GM23338 (cell line): ENCODE results near the gene DSG4. TPM values are rescaled to one million over a fixed set of nuclear protein-coding genes. Genes with fewer than 3 reads are reported as not detected.

Experiments
- ATAC-seq: fragments of 200-7000 bp; cut with Tn5 transposase; 3 replicates; pipeline ENCODE4 v1.9.1; 2020
- DNase-seq: peaks from one replicate; pipeline ENCODE4 v3.0.0-alpha.2; 2015; ENCODE audit warnings: low spot score
- H2AFZ ChIP-seq: fragments of 200-600 bp; sonication (generic); 2 replicates; pipeline ENCODE4 v1.8.0; 2016; ENCODE audit warnings: antibody characterized with exemption, mild to moderate bottlenecking, moderate library complexity
- H3F3A ChIP-seq: fragments of 200-600 bp; sonication (generic); replicated peaks from 2 replicates; pipeline ENCODE4 v1.8.0; 2017; ENCODE audit warnings: antibody characterized with exemption, mixed run types, low read depth
- H3K27ac ChIP-seq: fragments of 200-600 bp; sonication (generic); 2 replicates; pipeline ENCODE4 v1.6.1; 2016; ENCODE audit warnings: low read depth
- H3K27me3 ChIP-seq: fragments of 200-600 bp; sonication (generic); 2 replicates; pipeline ENCODE4 v1.8.0; 2016; ENCODE audit warnings: mild to moderate bottlenecking, mixed run types, moderate library complexity; ENCODE audit not compliant: insufficient read depth
- H3K36me3 ChIP-seq: fragments of 200-600 bp; sonication (generic); 2 replicates; pipeline ENCODE4 v1.8.0; 2016; ENCODE audit warnings: mild to moderate bottlenecking; ENCODE audit not compliant: insufficient read depth
- H3K4me1 ChIP-seq: fragments of 200-600 bp; sonication (generic); 2 replicates; pipeline ENCODE4 v1.8.0; 2016; ENCODE audit warnings: mild to moderate bottlenecking, moderate library complexity; ENCODE audit not compliant: insufficient read depth
- H3K4me2 ChIP-seq: fragments of 200-600 bp; sonication (generic); 2 replicates; pipeline ENCODE4 v1.7.1; 2017; ENCODE audit warnings: mixed run types
- H3K4me3 ChIP-seq: fragments of 200-600 bp; sonication (generic); 2 replicates; pipeline ENCODE4 v1.6.1; 2016; ENCODE audit warnings: mixed run types
- H3K79me2 ChIP-seq: fragments of 200-600 bp; sonication (generic); replicated peaks from 2 replicates; pipeline ENCODE4 v1.8.0; 2017; ENCODE audit warnings: mild to moderate bottlenecking; ENCODE audit not compliant: insufficient read depth
- H3K9me2 ChIP-seq: fragments of 200-600 bp; sonication (generic); 2 replicates; pipeline ENCODE4 v1.8.0; 2017; ENCODE audit not compliant: insufficient read depth
- H4K20me1 ChIP-seq: fragments of 200-600 bp; sonication (generic); replicated peaks from 2 replicates; pipeline ENCODE4 v1.8.0; 2017; ENCODE audit warnings: mild to moderate bottlenecking; ENCODE audit not compliant: insufficient read depth
- H3K27ac Mint-ChIP-seq: 2 replicates; pipeline ENCODE4 v1.8.0; 2020; ENCODE audit warnings: inconsistent platforms, mild to moderate bottlenecking, moderate library complexity, mixed read lengths
- H3K27me3 Mint-ChIP-seq: 3 replicates; pipeline ENCODE4 v1.8.0; 2022; ENCODE audit warnings: low read depth, mild to moderate bottlenecking, moderate library complexity, mixed read lengths, inconsistent platforms; ENCODE audit not compliant: insufficient read depth, poor library complexity
- H3K36me3 Mint-ChIP-seq: 3 replicates; pipeline ENCODE4 v1.8.0; 2021; ENCODE audit warnings: low read depth, mild to moderate bottlenecking, inconsistent platforms, moderate library complexity, mixed read lengths
- H3K4me1 Mint-ChIP-seq: 3 replicates; pipeline ENCODE4 v1.8.0; 2020; ENCODE audit warnings: mild to moderate bottlenecking, inconsistent platforms, mixed read lengths
- H3K4me3 Mint-ChIP-seq: 3 replicates; pipeline ENCODE4 v1.8.0; 2021; ENCODE audit warnings: moderate library complexity, mild to moderate bottlenecking, inconsistent platforms, mixed read lengths
- H3K9me3 Mint-ChIP-seq: 3 replicates; pipeline ENCODE4 v1.8.0; 2020; ENCODE audit warnings: moderate library complexity, mild to moderate bottlenecking, inconsistent platforms, mixed read lengths
- CREB1 ChIP-seq: fragments of 250-450 bp; sonication (Bioruptor Pico); IDR thresholded peaks from 2 replicates; pipeline ENCODE4 v1.5.0; 2020; ENCODE audit warnings: low read depth, mild to moderate bottlenecking, moderate library complexity
- EZH2 ChIP-seq: fragments of 200-600 bp; sonication (generic); IDR thresholded peaks from one replicate; pipeline ENCODE4 v1.8.0; 2017; ENCODE audit warnings: antibody characterized with exemption, mild to moderate bottlenecking, low read depth; ENCODE audit not compliant: unreplicated experiment
- EZH2phosphoT487 ChIP-seq: fragments of 200-600 bp; sonication (generic); IDR thresholded peaks from one replicate; pipeline ENCODE4 v1.8.1; 2018; ENCODE audit warnings: antibody characterized with exemption; ENCODE audit not compliant: unreplicated experiment
- JUNB ChIP-seq: IDR thresholded peaks from one replicate; pipeline ENCODE4 v1.6.1; 2016; ENCODE audit warnings: antibody characterized with exemption; ENCODE audit not compliant: unreplicated experiment
- NANOG ChIP-seq: IDR thresholded peaks from 2 replicates; pipeline ENCODE4 v1.6.1; 2016; ENCODE audit warnings: antibody characterized with exemption, borderline replicate concordance
- POLR2AphosphoS5 ChIP-seq: IDR thresholded peaks from 2 replicates; pipeline ENCODE4 v1.6.1; 2016; ENCODE audit warnings: antibody characterized with exemption, low read depth
- STAT1 ChIP-seq: IDR thresholded peaks from one replicate; pipeline ENCODE4 v1.6.1; 2016; ENCODE audit warnings: antibody characterized with exemption; ENCODE audit not compliant: unreplicated experiment
- ZNF114 ChIP-seq: fragments of 250-450 bp; sonication (Bioruptor Pico); IDR thresholded peaks from 2 replicates; pipeline ENCODE4 v1.5.0; 2020; ENCODE audit warnings: mild to moderate bottlenecking, moderate library complexity
- ZNF331 ChIP-seq: fragments of 250-450 bp; sonication (Bioruptor Pico); IDR thresholded peaks from 2 replicates; pipeline ENCODE4 v1.5.0; 2020; ENCODE audit warnings: low read depth, mild to moderate bottlenecking, moderate library complexity
- polyA plus RNA-seq: library from polyadenylated mRNA; unstranded; fragments of >200 nt; fragmentation: Nextera tagmentation; extraction: Ambion mirVana; gene quantifications from 2 replicates; pipeline ENCODE4 v1.2.1, GENCODE V29; 2016
- total RNA-seq: library from RNA; depleted of rRNA; stranded (reverse); fragments of >200 nt; shearing (Covaris generic); gene quantifications from 2 replicates; pipeline ENCODE4 v1.2.3, GENCODE V29; 2014
- TF ChIP-seq, protein P1 (sequence below): IDR thresholded peaks from 2 replicates; pipeline ENCODE4 v1.6.1; 2016; ENCODE audit warnings: antibody characterized with exemption
- TF ChIP-seq, protein P2 (sequence below): fragments of 250-450 bp; sonication (Bioruptor Pico); IDR thresholded peaks from 2 replicates; pipeline ENCODE4 v1.5.0; 2020; ENCODE audit warnings: mild to moderate bottlenecking, moderate library complexity
- TF ChIP-seq, protein P3 (sequence below): IDR thresholded peaks from one replicate; pipeline ENCODE4 v1.6.1; 2018; ENCODE audit warnings: antibody characterized with exemption; ENCODE audit not compliant: unreplicated experiment
- TF ChIP-seq, protein P4 (sequence below), 2 experiments: fragments of 200-600 bp in 1 of 2; sonication (generic) in 1 of 2; conservative IDR thresholded peaks; 2 replicates each; pipeline versions ENCODE4 v1.5.1 to v1.6.1; 2016 to 2017; ENCODE audit warnings: antibody characterized with exemption in 2 of 2, low read depth in 2 of 2, mild to moderate bottlenecking in 2 of 2, moderate library complexity in 1 of 2

Gene DSG4
- total and polyA plus RNA-seq, 2 experiments from 2014 or later, result not detected

DNA sequence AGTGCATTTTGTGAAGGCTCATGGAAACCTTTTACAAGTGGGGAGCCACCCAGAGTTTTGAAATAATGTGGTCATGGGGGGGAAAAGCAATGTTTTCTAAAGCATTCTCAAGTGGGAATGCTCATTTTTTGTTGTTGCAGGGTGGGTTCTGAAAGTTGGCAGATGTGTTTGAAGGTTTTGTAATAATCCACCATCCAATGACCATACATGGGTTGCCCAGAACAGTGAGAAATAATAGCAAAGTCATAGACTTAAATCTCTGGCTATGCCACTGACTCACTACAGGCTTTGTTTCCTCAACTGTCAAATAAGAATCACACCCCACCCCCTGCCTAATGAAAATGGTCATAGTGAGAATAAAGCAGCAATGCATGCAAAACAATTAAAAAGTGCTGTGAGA, 73.8 kb downstream of the DSG4 start:
- TF ChIP-seq JUNB, result no peak
- TF ChIP-seq, protein P1, sequence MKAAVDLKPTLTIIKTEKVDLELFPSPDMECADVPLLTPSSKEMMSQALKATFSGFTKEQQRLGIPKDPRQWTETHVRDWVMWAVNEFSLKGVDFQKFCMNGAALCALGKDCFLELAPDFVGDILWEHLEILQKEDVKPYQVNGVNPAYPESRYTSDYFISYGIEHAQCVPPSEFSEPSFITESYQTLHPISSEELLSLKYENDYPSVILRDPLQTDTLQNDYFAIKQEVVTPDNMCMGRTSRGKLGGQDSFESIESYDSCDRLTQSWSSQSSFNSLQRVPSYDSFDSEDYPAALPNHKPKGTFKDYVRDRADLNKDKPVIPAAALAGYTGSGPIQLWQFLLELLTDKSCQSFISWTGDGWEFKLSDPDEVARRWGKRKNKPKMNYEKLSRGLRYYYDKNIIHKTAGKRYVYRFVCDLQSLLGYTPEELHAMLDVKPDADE, result no peak
- no peak for TF ChIP-seq CREB1 (CRISPR knock-in tag)
- TF ChIP-seq EZH2phosphoT487, result no peak
- no peak for TF ChIP-seq ZNF331
- TF ChIP-seq, protein P2, sequence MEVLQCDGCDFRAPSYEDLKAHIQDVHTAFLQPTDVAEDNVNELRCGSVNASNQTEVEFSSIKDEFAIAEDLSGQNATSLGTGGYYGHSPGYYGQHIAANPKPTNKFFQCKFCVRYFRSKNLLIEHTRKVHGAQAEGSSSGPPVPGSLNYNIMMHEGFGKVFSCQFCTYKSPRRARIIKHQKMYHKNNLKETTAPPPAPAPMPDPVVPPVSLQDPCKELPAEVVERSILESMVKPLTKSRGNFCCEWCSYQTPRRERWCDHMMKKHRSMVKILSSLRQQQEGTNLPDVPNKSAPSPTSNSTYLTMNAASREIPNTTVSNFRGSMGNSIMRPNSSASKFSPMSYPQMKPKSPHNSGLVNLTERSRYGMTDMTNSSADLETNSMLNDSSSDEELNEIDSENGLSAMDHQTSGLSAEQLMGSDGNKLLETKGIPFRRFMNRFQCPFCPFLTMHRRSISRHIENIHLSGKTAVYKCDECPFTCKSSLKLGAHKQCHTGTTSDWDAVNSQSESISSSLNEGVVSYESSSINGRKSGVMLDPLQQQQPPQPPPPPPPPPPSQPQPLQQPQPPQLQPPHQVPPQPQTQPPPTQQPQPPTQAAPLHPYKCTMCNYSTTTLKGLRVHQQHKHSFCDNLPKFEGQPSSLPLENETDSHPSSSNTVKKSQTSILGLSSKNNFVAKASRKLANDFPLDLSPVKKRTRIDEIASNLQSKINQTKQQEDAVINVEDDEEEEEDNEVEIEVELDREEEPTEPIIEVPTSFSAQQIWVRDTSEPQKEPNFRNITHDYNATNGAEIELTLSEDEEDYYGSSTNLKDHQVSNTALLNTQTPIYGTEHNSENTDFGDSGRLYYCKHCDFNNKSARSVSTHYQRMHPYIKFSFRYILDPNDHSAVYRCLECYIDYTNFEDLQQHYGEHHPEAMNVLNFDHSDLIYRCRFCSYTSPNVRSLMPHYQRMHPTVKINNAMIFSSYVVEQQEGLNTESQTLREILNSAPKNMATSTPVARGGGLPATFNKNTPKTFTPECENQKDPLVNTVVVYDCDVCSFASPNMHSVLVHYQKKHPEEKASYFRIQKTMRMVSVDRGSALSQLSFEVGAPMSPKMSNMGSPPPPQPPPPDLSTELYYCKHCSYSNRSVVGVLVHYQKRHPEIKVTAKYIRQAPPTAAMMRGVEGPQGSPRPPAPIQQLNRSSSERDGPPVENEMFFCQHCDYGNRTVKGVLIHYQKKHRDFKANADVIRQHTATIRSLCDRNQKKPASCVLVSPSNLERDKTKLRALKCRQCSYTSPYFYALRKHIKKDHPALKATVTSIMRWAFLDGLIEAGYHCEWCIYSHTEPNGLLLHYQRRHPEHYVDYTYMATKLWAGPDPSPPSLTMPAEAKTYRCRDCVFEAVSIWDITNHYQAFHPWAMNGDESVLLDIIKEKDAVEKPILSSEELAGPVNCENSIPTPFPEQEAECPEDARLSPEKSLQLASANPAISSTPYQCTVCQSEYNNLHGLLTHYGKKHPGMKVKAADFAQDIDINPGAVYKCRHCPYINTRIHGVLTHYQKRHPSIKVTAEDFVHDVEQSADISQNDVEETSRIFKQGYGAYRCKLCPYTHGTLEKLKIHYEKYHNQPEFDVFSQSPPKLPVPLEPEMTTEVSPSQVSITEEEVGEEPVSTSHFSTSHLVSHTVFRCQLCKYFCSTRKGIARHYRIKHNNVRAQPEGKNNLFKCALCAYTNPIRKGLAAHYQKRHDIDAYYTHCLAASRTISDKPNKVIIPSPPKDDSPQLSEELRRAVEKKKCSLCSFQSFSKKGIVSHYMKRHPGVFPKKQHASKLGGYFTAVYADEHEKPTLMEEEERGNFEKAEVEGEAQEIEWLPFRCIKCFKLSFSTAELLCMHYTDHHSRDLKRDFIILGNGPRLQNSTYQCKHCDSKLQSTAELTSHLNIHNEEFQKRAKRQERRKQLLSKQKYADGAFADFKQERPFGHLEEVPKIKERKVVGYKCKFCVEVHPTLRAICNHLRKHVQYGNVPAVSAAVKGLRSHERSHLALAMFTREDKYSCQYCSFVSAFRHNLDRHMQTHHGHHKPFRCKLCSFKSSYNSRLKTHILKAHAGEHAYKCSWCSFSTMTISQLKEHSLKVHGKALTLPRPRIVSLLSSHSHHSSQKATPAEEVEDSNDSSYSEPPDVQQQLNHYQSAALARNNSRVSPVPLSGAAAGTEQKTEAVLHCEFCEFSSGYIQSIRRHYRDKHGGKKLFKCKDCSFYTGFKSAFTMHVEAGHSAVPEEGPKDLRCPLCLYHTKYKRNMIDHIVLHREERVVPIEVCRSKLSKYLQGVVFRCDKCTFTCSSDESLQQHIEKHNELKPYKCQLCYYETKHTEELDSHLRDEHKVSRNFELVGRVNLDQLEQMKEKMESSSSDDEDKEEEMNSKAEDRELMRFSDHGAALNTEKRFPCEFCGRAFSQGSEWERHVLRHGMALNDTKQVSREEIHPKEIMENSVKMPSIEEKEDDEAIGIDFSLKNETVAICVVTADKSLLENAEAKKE, result no peak
- TF ChIP-seq, protein P3, sequence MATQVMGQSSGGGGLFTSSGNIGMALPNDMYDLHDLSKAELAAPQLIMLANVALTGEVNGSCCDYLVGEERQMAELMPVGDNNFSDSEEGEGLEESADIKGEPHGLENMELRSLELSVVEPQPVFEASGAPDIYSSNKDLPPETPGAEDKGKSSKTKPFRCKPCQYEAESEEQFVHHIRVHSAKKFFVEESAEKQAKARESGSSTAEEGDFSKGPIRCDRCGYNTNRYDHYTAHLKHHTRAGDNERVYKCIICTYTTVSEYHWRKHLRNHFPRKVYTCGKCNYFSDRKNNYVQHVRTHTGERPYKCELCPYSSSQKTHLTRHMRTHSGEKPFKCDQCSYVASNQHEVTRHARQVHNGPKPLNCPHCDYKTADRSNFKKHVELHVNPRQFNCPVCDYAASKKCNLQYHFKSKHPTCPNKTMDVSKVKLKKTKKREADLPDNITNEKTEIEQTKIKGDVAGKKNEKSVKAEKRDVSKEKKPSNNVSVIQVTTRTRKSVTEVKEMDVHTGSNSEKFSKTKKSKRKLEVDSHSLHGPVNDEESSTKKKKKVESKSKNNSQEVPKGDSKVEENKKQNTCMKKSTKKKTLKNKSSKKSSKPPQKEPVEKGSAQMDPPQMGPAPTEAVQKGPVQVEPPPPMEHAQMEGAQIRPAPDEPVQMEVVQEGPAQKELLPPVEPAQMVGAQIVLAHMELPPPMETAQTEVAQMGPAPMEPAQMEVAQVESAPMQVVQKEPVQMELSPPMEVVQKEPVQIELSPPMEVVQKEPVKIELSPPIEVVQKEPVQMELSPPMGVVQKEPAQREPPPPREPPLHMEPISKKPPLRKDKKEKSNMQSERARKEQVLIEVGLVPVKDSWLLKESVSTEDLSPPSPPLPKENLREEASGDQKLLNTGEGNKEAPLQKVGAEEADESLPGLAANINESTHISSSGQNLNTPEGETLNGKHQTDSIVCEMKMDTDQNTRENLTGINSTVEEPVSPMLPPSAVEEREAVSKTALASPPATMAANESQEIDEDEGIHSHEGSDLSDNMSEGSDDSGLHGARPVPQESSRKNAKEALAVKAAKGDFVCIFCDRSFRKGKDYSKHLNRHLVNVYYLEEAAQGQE, result no peak
- no peak for TF ChIP-seq EZH2
- TF ChIP-seq ZNF114 (CRISPR knock-in tag), result no peak
- TF ChIP-seq NANOG, result no peak
- TF ChIP-seq STAT1, result no peak
- TF ChIP-seq, protein P4, sequence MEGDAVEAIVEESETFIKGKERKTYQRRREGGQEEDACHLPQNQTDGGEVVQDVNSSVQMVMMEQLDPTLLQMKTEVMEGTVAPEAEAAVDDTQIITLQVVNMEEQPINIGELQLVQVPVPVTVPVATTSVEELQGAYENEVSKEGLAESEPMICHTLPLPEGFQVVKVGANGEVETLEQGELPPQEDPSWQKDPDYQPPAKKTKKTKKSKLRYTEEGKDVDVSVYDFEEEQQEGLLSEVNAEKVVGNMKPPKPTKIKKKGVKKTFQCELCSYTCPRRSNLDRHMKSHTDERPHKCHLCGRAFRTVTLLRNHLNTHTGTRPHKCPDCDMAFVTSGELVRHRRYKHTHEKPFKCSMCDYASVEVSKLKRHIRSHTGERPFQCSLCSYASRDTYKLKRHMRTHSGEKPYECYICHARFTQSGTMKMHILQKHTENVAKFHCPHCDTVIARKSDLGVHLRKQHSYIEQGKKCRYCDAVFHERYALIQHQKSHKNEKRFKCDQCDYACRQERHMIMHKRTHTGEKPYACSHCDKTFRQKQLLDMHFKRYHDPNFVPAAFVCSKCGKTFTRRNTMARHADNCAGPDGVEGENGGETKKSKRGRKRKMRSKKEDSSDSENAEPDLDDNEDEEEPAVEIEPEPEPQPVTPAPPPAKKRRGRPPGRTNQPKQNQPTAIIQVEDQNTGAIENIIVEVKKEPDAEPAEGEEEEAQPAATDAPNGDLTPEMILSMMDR (conservative IDR thresholded peaks at IDR 0.05; ENCODE audit: low read depth in 2 of 2), result no peak
- no peak for TF ChIP-seq POLR2AphosphoS5
- no peaks in the 10 kb centered on the region for H3K36me3 ChIP-seq
- no peaks in the 10 kb centered on the region for H4K20me1 ChIP-seq
- no peak overlapping the region for H3K27ac Mint-ChIP-seq
- H3K79me2 ChIP-seq, result no peaks in the 10 kb centered on the region
- no peak overlapping the region for H3K4me3 ChIP-seq
- H3K27me3 Mint-ChIP-seq, result no peaks in the 10 kb centered on the region
- H3K9me2 ChIP-seq, result no peaks in the 10 kb centered on the region
- no peaks in the 10 kb centered on the region for H3K36me3 Mint-ChIP-seq
- H3K4me3 Mint-ChIP-seq, result no peak overlapping the region
- H3K4me1 ChIP-seq, result no peaks in the 10 kb centered on the region
- H3K9me3 Mint-ChIP-seq, result no peaks in the 10 kb centered on the region
- DNase-seq, result no peak
- H3K4me1 Mint-ChIP-seq, result peaks cover 5% of the 10 kb centered on the region; the same call in 2 of the 3 replicates
- H2AFZ ChIP-seq, result no peak overlapping the region
- no peak for ATAC-seq
- no peak overlapping the region for H3K4me2 ChIP-seq
- H3K27ac ChIP-seq, result no peak overlapping the region
- no peaks in the 10 kb centered on the region for H3F3A ChIP-seq
- no peaks in the 10 kb centered on the region for H3K27me3 ChIP-seq
